Sigmoid colon (tissue), 7 donors: Measurements from ENCODE around the gene CEL. TPM values are rescaled to one million over a fixed set of nuclear protein-coding genes. Genes with fewer than 3 reads are reported as not detected.

ENCODE experiments used
- DNase-seq: peaks from one replicate; pipeline ENCODE4 v3.0.0-alpha.2; 2019
- H3K27ac ChIP-seq, 4 donors: fragments of 200-600 bp; sonication (generic); one replicate each; pipeline ENCODE4 v1.5.1; 2016 to 2019; ENCODE audit warnings: mild to moderate bottlenecking in 1 of 4
- H3K27me3 ChIP-seq, 3 donors: fragments of 200-600 bp; sonication (generic); one replicate each; pipeline ENCODE4 v1.5.1; 2019; ENCODE audit warnings: mild to moderate bottlenecking in 1 of 3
- H3K36me3 ChIP-seq, 4 donors: fragments of 200-600 bp; sonication (generic); one replicate each; pipeline ENCODE4 v1.5.1; 2016 to 2019
- H3K4me1 ChIP-seq, 4 donors: fragments of 200-600 bp; sonication (generic); one replicate each; pipeline ENCODE4 v1.5.1; 2017 to 2019
- H3K4me3 ChIP-seq, 4 donors: fragments of 200-600 bp; sonication (generic); one replicate each; pipeline ENCODE4 v1.5.1; 2017 to 2019; ENCODE audit warnings: mild to moderate bottlenecking in 2 of 4, moderate library complexity in 1 of 4
- H3K9me3 ChIP-seq, 4 donors: fragments of 200-600 bp in 3 of 4; sonication (generic) in 3 of 4; one replicate each; pipeline versions ENCODE4 v1.5.1 to v1.6.1; 2013 to 2019
- CTCF ChIP-seq, 4 experiments: fragments of 450-650 bp in 3 of 4; fragments of 200-600 bp in 1 of 4; IDR thresholded peaks; one replicate each; pipeline ENCODE4 v1.5.1; 2016 to 2019; ENCODE audit warnings: antibody characterized with exemption in 4 of 4, mild to moderate bottlenecking in 3 of 4, moderate library complexity in 2 of 4
- EP300 ChIP-seq, 4 donors: sonication (generic); formaldehyde crosslinking; IDR thresholded peaks; one replicate each; pipeline ENCODE4 v1.6.1; 2017; ENCODE audit warnings: antibody characterized with exemption in 4 of 4
- POLR2A ChIP-seq, 2 donors: fragments of 450-650 bp; IDR thresholded peaks; one replicate each; pipeline ENCODE4 v1.6.1; 2016; ENCODE audit warnings: antibody characterized with exemption in 2 of 2, mild to moderate bottlenecking in 2 of 2, moderate library complexity in 2 of 2
- POLR2AphosphoS5 ChIP-seq, 4 donors: sonication (generic); formaldehyde crosslinking; IDR thresholded peaks; one replicate each; pipeline ENCODE4 v1.6.1; 2017; ENCODE audit warnings: antibody characterized with exemption in 4 of 4
- WGBS, 2 donors: extraction: QIAGEN DNeasy Blood & Tissue Kit; methylation state at CpG; one replicate each; pipeline ENCODE4 v1.1.7; 2013; 5-methylcytosine and 5-hydroxymethylcytosine counted together
- intact Hi-C: fragments of 100-400 bp; cut with DNase I; formaldehyde crosslinking; loops from one replicate; pipeline ENCODE4 v1.15.1; 2023
- polyA plus RNA-seq, 3 donors: library from polyadenylated mRNA; stranded (reverse); fragments of 200-250 nt; gene quantifications; one replicate each; pipeline ENCODE4 v1.2.3, GENCODE V29; 2013
- total RNA-seq, 4 donors: library from RNA; depleted of rRNA; stranded (reverse); fragments of >200 nt; gene quantifications; one replicate each; pipeline ENCODE4 v1.1.0, GENCODE V29; 2016
- donor health status: healthy with polysubstance abuse.
- donor health status: Bipolar disorder and iron deficiency.
- donor health status: healthy.

Gene CEL
- total and polyA plus RNA-seq, 7 donors, result 0.36 to 4.8 (median 1.0) TPM; not detected in 2

DNA sequence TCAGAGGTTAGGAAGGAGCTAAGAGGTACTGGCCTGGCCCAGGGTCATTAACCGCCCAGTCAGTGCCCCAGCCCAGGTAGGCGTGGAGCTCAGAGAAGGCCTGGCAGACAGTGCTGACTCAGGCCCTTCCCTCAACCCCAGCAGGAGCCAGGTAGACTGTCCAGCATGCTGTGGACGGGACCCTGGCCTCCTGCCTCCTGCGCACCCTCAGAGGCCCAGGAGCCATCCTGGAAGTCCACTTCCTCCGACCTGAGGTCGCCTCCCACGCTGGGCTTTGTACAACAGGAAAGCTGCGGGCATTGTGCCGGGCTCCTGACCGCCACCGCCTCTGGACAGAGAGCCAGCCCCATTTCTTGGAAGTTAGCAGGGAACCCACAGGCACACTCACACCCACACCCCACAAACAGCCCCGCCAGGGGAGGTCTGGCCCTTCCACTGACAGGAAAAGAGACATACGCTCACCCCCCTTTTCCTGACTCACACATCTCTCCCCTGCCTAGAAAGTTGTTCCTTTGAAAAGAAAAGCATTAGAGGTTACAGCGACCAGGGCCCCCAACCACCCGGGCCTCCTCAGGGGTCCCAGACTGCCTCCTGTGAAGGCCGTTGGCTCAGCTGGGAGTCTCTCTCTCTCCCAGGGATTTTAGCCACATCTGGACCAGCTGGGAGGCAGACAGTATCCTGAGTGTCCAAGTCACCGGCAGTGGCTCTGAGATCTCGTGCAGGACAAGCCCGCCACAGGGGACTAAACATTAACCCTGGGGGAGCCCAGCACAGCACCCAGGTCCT is 51.6 kb downstream of the CEL start:
- H3K4me1 ChIP-seq, result peaks cover 0 to 65% (median 63%) of the 10 kb centered on the region in 4 donors
- no peak for TF ChIP-seq EP300 (IDR thresholded peaks at IDR 0.05)
- TF ChIP-seq POLR2A (IDR thresholded peaks at IDR 0.05), result no peak
- no peak for TF ChIP-seq CTCF (IDR thresholded peaks at IDR 0.05)
- TF ChIP-seq POLR2AphosphoS5 (IDR thresholded peaks at IDR 0.05), result peak in 1 of 4 donors; percentile 28
- H3K36me3 ChIP-seq, result peaks cover 11 to 37% (median 23%) of the 10 kb centered on the region in 4 donors
- intact Hi-C loops, result no loop called here
- peak; percentile 78 for DNase-seq
- H3K4me3 ChIP-seq, result peak overlapping the region in 1 of 4 donors; percentile 27
- 61 to 82% methylated on average over 19 of the region's 19 CpGs for WGBS, 2 donors
- H3K27me3 ChIP-seq, result no peaks in the 10 kb centered on the region
- peak overlapping the region; percentile 72 to 94 (median 82) for H3K27ac ChIP-seq
- H3K9me3 ChIP-seq, result no peaks in the 10 kb centered on the region

- H3K36me3 ChIP-seq, result peaks cover 9 to 28% (median 16%) of the 10 kb centered on the region in 4 donors
- peak overlapping the region in 1 of 4 donors; percentile 27 for H3K4me3 ChIP-seq
- intact Hi-C loops, result no loop called here
- WGBS, 2 donors, result 47 to 67% methylated on average over 20 of the region's 20 CpGs
- H3K27ac ChIP-seq, result peak overlapping the region; percentile 72 to 94 (median 82)
- DNase-seq, result peak; percentile 80
- TF ChIP-seq POLR2A (IDR thresholded peaks at IDR 0.05) (no peak), CTCF (IDR thresholded peaks at IDR 0.05) (no peak), EP300 (IDR thresholded peaks at IDR 0.05) (no peak), POLR2AphosphoS5 (IDR thresholded peaks at IDR 0.05) (peak in 1 of 4 donors; percentile 19)
- H3K4me1 ChIP-seq, result peaks cover 0 to 74% (median 72%) of the 10 kb centered on the region in 4 donors
- H3K27me3 ChIP-seq, result no peaks in the 10 kb centered on the region
- no peaks in the 10 kb centered on the region for H3K9me3 ChIP-seq
Observed at GRCh38 chr9:133113949-133114885, 52.4 kb downstream of the CEL start.

DNA sequence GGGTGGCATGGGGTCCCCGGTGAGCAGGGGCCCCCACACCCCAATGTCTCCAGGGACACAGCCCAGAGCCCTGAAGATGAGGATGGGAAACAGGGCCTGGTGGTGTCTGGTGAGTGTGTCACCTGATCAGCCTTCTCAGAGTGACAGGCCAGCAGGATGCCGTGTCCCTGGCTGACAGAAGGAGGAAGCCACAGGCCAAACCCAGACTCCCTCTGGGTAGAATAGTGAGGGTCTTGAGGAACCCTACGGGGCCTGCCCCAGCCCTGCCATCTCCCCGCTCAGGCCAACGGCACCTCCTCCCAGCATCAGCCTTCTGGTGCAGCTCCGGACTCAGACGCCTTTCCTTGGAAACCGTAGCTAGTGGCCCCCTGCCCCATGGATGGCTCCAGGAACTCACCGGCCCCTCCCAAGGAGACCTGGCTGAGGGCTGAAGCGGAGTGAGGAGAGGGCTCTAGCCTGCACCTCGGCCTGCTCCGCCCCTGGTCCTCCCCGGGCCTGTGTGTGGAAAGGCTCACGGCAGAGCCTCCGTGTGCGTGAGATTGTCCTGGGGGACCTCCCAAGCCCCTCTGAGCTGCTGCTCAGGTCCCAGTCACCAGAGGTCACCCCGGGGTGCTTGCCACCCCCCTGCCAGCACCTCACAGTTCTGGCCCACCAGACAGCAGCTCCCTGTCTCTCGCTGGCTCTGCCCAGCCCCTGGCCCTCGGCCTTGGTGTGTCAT is 53.3 kb downstream of the CEL start:
- TF ChIP-seq POLR2AphosphoS5 (IDR thresholded peaks at IDR 0.05) (no peak), CTCF (IDR thresholded peaks at IDR 0.05) (no peak), POLR2A (IDR thresholded peaks at IDR 0.05) (no peak), EP300 (IDR thresholded peaks at IDR 0.05) (no peak)
- peaks cover 0 to 82% (median 80%) of the 10 kb centered on the region in 4 donors for H3K4me1 ChIP-seq

GRCh38 chr9:133115604-133116345 is 54.0 kb downstream of the CEL start:
- H3K27me3 ChIP-seq, result no peaks in the 10 kb centered on the region
- no peak for TF ChIP-seq POLR2AphosphoS5 (IDR thresholded peaks at IDR 0.05)
- no peak for TF ChIP-seq EP300 (IDR thresholded peaks at IDR 0.05)
- no peak for TF ChIP-seq POLR2A (IDR thresholded peaks at IDR 0.05)
- TF ChIP-seq CTCF (IDR thresholded peaks at IDR 0.05), result no peak
- H3K9me3 ChIP-seq, result no peaks in the 10 kb centered on the region
- H3K27ac ChIP-seq, result peak overlapping the region; percentile 72 to 94 (median 82)
- H3K4me1 ChIP-seq, result peaks cover 0 to 90% (median 86%) of the 10 kb centered on the region in 4 donors
- intact Hi-C loops, result no loop called here
- peak; percentile 70 for DNase-seq
- no peak overlapping the region for H3K4me3 ChIP-seq
- 83 to 87% methylated on average over 32 of the region's 32 CpGs for WGBS, 2 donors
- peaks cover 0 to 13% (median 4%) of the 10 kb centered on the region in 4 donors for H3K36me3 ChIP-seq

More for the DNA sequence above, 53.3 kb downstream of the CEL start:
- Histone ChIP-seq H3K4me3 (no peak overlapping the region), H3K9me3 (no peaks in the 10 kb centered on the region), H3K36me3 (peaks cover under 1 to 20% (median 8%) of the 10 kb centered on the region in 4 donors), H3K27ac (peak overlapping the region; percentile 72 to 94 (median 82)), H3K27me3 (no peaks in the 10 kb centered on the region)
- DNase-seq, result peak; percentile 71
- whole genome bisulfite sequencing, 2 donors, result 83 to 86% methylated on average over 19 of the region's 19 CpGs
- intact Hi-C loops, result no loop called here
